ENCODE data around the gene AFF3.

Gene AFF3

GRCh38 chr2:100062336-100062735 is 80.1 kb downstream of the AFF3 start:
- Histone ChIP-seq H3K4me3 (ENCODE audit: low read depth, low read length) (no peak overlapping the region), H2AFZ (ENCODE audit: low read length, unreplicated experiment) (no peak overlapping the region), H3K27me3 (ENCODE audit: insufficient read depth, low read length) (0 out of 2 replicates have a peak, but pooled peaks cover 8% of the 10 kb centered on the region), H3K4me1 (ENCODE audit: control insufficient read depth, insufficient read depth, low read length, unreplicated experiment) (peaks cover 7% of the 10 kb centered on the region), H3K79me2 (ENCODE audit: control insufficient read depth, insufficient read depth, low read length, unreplicated experiment) (no peaks in the 10 kb centered on the region), H3K27ac (ENCODE audit: low read depth, low read length) (no peak overlapping the region), H3K36me3 (ENCODE audit: insufficient read depth, low read length) (no peaks in the 10 kb centered on the region)

GRCh38 chr2:100060875-100061274 is 81.5 kb downstream of the AFF3 start:
- Histone ChIP-seq H3K4me3 (ENCODE audit: low read depth, low read length) (no peak overlapping the region), H3K79me2 (ENCODE audit: control insufficient read depth, insufficient read depth, low read length, unreplicated experiment) (no peaks in the 10 kb centered on the region), H3K4me1 (ENCODE audit: control insufficient read depth, insufficient read depth, low read length, unreplicated experiment) (peaks cover 7% of the 10 kb centered on the region), H3K36me3 (ENCODE audit: insufficient read depth, low read length) (no peaks in the 10 kb centered on the region), H3K27me3 (ENCODE audit: insufficient read depth, low read length) (no peaks in the 10 kb centered on the region), H2AFZ (ENCODE audit: low read length, unreplicated experiment) (no peak overlapping the region), H3K27ac (ENCODE audit: low read depth, low read length) (no peak overlapping the region)

DNA sequence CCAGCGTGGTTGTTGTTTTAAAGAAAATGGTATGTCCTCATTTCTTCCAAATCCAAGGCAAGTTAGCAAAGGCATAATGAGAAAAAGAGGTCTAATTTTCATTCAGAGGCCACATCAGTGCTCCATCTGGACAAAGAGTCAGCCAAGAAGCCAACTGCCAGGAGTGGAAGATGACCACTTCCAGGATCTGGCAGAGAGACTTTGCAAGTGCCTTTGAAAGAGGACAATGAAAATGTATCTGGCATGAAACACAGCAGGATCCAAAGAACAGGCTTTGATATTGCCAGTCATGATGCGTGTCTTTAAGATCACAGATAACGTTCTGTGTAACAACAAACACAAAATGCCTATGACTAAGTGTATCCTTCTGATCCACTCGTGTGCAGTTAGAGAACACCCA is 82.8 kb downstream of the AFF3 start:
- Histone ChIP-seq H3K4me3 (ENCODE audit: low read depth, low read length) (no peak overlapping the region), H3K4me1 (ENCODE audit: control insufficient read depth, insufficient read depth, low read length, unreplicated experiment) (peaks cover 7% of the 10 kb centered on the region), H3K36me3 (ENCODE audit: insufficient read depth, low read length) (no peaks in the 10 kb centered on the region), H3K27me3 (ENCODE audit: insufficient read depth, low read length) (no peaks in the 10 kb centered on the region), H3K27ac (ENCODE audit: low read depth, low read length) (no peak overlapping the region), H3K79me2 (ENCODE audit: control insufficient read depth, insufficient read depth, low read length, unreplicated experiment) (no peaks in the 10 kb centered on the region), H2AFZ (ENCODE audit: low read length, unreplicated experiment) (no peak overlapping the region)

DNA sequence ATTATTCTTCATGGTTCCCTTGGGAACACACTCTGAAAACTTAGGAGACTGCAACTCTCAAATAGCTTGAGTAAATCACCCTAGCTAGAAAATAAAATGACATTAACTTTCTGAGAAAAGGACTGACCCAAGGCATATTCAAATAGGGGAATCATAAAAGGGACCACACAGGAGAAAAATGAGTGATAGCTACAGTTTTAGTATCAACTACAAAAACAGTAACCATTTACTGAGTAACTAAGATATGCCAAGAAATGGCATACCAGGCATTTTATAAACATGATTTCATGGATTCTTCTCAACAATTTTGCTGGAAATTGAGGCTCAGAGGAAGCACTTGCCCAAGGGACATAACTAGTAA is 84.5 kb downstream of the AFF3 start:
- H2AFZ ChIP-seq (ENCODE audit: low read length, unreplicated experiment): no peak overlapping the region
- no peaks in the 10 kb centered on the region for H3K36me3 ChIP-seq (ENCODE audit: insufficient read depth, low read length)
- H3K4me3 ChIP-seq (ENCODE audit: low read depth, low read length): no peak overlapping the region
- no peaks in the 10 kb centered on the region for H3K27me3 ChIP-seq (ENCODE audit: insufficient read depth, low read length)
- H3K79me2 ChIP-seq (ENCODE audit: control insufficient read depth, insufficient read depth, low read length, unreplicated experiment): no peaks in the 10 kb centered on the region
- H3K4me1 ChIP-seq (ENCODE audit: control insufficient read depth, insufficient read depth, low read length, unreplicated experiment): peaks cover 7% of the 10 kb centered on the region
- H3K27ac ChIP-seq (ENCODE audit: low read depth, low read length): no peak overlapping the region

- Histone ChIP-seq H3K4me3 (ENCODE audit: low read depth, low read length) (no peak overlapping the region), H3K27me3 (ENCODE audit: insufficient read depth, low read length) (0 out of 2 replicates have a peak, but pooled peaks cover 9% of the 10 kb centered on the region), H3K79me2 (ENCODE audit: control insufficient read depth, insufficient read depth, low read length, unreplicated experiment) (no peaks in the 10 kb centered on the region), H3K27ac (ENCODE audit: low read depth, low read length) (no peak overlapping the region), H3K4me1 (ENCODE audit: control insufficient read depth, insufficient read depth, low read length, unreplicated experiment) (peaks cover 7% of the 10 kb centered on the region), H3K36me3 (ENCODE audit: insufficient read depth, low read length) (no peaks in the 10 kb centered on the region), H2AFZ (ENCODE audit: low read length, unreplicated experiment) (no peak overlapping the region)
These were observed 88.0 kb downstream of the AFF3 start for GRCh38 chr2:100054426-100054825.

DNA sequence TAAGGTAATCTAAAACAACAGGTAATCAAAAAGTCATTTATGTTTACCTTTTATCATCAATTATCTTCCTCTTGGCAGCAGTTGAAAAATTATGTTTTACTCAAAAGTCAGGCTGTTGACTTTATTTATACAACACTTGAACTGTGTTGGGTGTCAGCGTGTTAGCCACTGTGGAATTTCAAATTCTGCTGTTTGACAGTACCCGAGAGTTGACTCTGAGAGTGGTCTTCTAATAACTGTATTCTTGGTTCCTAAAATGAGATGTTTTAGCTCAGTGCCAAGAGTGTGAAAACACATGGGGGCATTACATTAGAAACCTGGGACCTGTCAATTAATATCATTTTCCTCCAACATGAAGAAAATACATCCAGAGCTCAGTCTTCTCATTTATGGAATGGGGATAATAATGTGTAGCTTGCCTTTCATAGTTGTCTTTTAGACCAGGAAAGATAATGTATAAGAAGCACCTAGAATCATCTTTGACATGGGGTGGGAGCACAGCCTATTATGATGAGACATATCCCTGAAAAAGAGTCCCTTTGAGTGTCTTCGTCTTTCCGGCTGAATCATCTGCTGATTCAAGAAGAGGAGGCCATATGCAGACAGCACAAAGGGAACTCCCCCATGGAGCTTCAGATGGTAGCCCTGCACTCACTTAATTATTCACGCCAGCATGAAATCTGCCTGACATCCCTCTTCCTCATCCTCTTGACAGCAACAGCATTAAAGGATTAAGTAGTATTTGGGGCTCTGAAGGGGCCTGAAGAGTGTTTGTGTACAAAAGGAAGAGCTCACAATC is 89.1 kb downstream of the AFF3 start:
- H3K4me1 ChIP-seq (ENCODE audit: control insufficient read depth, insufficient read depth, low read length, unreplicated experiment): peaks cover 7% of the 10 kb centered on the region
- H3K36me3 ChIP-seq (ENCODE audit: insufficient read depth, low read length): no peaks in the 10 kb centered on the region
- no peaks in the 10 kb centered on the region for H3K79me2 ChIP-seq (ENCODE audit: control insufficient read depth, insufficient read depth, low read length, unreplicated experiment)
- no peak overlapping the region for H2AFZ ChIP-seq (ENCODE audit: low read length, unreplicated experiment)
- H3K4me3 ChIP-seq (ENCODE audit: low read depth, low read length): no peak overlapping the region
- H3K27ac ChIP-seq (ENCODE audit: low read depth, low read length): no peak overlapping the region
- H3K27me3 ChIP-seq (ENCODE audit: insufficient read depth, low read length): 0 out of 2 replicates have a peak, but pooled peaks cover 11% of the 10 kb centered on the region

DNA sequence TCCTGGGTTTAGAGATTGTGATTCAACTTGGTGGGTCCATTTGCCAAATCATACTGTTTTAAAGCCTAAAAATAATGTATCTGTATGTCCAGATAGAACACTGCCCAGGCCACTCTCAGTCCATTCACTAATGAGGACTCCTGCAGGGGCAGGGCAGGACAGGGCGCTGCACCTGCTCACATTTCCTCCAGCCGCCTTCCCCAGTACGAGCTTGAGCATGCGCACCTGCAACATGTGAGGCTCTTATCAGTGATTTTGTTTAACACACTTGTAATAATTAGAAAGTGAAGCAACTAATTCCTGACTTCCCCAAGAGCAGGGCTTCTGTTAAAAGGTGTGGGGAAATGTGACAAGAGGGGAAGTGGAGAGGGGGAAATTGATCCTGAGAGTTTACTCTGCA is 89.7 kb downstream of the AFF3 start:
- no peak overlapping the region for H2AFZ ChIP-seq (ENCODE audit: low read length, unreplicated experiment)
- no peak overlapping the region for H3K27ac ChIP-seq (ENCODE audit: low read depth, low read length)
- H3K4me1 ChIP-seq (ENCODE audit: control insufficient read depth, insufficient read depth, low read length, unreplicated experiment): peaks cover 3% of the 10 kb centered on the region
- no peaks in the 10 kb centered on the region for H3K36me3 ChIP-seq (ENCODE audit: insufficient read depth, low read length)
- no peaks in the 10 kb centered on the region for H3K79me2 ChIP-seq (ENCODE audit: control insufficient read depth, insufficient read depth, low read length, unreplicated experiment)
- no peak overlapping the region for H3K4me3 ChIP-seq (ENCODE audit: low read depth, low read length)
- H3K27me3 ChIP-seq (ENCODE audit: insufficient read depth, low read length): 0 out of 2 replicates have a peak, but pooled peaks cover 14% of the 10 kb centered on the region

DNA sequence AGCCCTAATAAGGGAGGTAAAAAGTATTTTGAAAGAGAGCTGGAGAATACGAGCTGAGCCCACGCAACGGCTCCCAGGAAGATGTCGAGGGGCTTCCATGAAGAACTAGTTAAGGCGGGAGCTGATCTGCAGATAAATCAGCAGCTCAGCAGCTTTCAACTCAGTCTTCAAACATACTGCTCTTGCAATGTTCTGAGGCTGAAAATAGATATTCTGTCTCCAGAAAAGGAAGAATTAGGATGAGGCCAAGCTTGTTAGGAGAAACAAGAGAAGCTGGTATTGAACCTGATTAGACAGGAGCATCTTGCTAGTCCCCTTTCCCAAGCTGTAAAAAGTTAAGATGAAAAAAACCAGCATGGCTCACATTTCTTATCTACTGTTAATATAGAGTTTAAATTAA is 91.1 kb downstream of the AFF3 start:
- H3K27me3 ChIP-seq (ENCODE audit: insufficient read depth, low read length): 0 out of 2 replicates have a peak, but pooled peaks cover 14% of the 10 kb centered on the region
- no peak overlapping the region for H3K4me3 ChIP-seq (ENCODE audit: low read depth, low read length)
- H3K4me1 ChIP-seq (ENCODE audit: control insufficient read depth, insufficient read depth, low read length, unreplicated experiment): no peaks in the 10 kb centered on the region
- H3K36me3 ChIP-seq (ENCODE audit: insufficient read depth, low read length): no peaks in the 10 kb centered on the region
- no peak overlapping the region for H2AFZ ChIP-seq (ENCODE audit: low read length, unreplicated experiment)
- H3K27ac ChIP-seq (ENCODE audit: low read depth, low read length): no peak overlapping the region
- H3K79me2 ChIP-seq (ENCODE audit: control insufficient read depth, insufficient read depth, low read length, unreplicated experiment): no peaks in the 10 kb centered on the region

GRCh38 chr2:100050685-100051084 is 91.7 kb downstream of the AFF3 start:
- H3K36me3 ChIP-seq (ENCODE audit: insufficient read depth, low read length): no peaks in the 10 kb centered on the region
- H3K4me3 ChIP-seq (ENCODE audit: low read depth, low read length): no peak overlapping the region
- H3K79me2 ChIP-seq (ENCODE audit: control insufficient read depth, insufficient read depth, low read length, unreplicated experiment): no peaks in the 10 kb centered on the region
- no peaks in the 10 kb centered on the region for H3K4me1 ChIP-seq (ENCODE audit: control insufficient read depth, insufficient read depth, low read length, unreplicated experiment)
- H2AFZ ChIP-seq (ENCODE audit: low read length, unreplicated experiment): no peak overlapping the region
- no peak overlapping the region for H3K27ac ChIP-seq (ENCODE audit: low read depth, low read length)
- H3K27me3 ChIP-seq (ENCODE audit: insufficient read depth, low read length): 0 out of 2 replicates have a peak, but pooled peaks cover 14% of the 10 kb centered on the region

DNA sequence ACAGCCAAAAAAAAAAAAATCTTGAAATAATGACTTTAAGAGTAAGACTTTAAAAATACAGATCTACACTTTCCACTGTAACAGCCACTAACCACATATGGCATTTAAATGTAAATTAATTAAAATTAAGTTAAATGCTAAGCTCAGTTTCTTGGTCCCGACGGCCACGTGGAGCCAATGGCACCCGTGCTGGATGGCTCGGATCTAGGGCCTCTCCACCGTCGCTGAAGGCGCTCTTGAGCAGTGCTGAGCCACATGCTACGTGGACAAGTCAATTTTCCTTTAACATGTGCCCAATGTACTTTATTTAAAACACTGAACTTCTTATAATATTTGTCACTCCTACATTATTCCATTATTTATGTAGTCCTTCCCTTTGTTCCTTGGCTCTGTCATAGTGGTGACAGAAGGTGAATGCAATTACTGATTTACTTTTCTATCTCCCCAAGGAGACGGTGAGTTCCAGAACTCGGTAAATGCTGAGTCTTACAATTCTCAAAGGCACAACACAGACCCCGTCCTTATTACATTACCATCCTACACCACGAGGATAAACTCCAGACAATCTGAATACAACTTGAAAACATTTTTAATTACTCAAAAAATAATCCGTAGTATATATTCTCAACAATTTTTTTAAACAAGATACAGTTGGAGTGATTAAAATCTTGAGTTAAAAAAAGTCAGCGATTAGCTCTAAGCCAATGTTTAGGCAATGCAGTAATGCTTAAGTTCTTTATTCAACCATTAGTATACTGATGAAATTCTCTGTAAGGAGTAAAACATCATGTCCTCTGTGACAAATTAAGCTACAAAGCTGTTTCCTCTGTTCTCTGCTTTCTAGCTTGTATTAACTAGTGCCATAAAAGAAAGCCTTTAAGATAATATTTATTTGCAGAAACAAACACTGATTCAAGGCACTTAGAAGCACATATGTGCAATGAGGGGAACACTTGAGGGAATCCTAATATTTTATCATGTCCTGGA is 95.1 kb downstream of the AFF3 start:
- Histone ChIP-seq H3K27me3 (ENCODE audit: insufficient read depth, low read length) (0 out of 2 replicates have a peak, but pooled peaks cover 14% of the 10 kb centered on the region), H3K4me1 (ENCODE audit: control insufficient read depth, insufficient read depth, low read length, unreplicated experiment) (no peaks in the 10 kb centered on the region)

More for the DNA sequence above, 95.1 kb downstream of the AFF3 start:
- no peak overlapping the region for H3K27ac ChIP-seq (ENCODE audit: low read depth, low read length)
- no peaks in the 10 kb centered on the region for H3K79me2 ChIP-seq (ENCODE audit: control insufficient read depth, insufficient read depth, low read length, unreplicated experiment)
- no peaks in the 10 kb centered on the region for H3K36me3 ChIP-seq (ENCODE audit: insufficient read depth, low read length)
- no peak overlapping the region for H3K4me3 ChIP-seq (ENCODE audit: low read depth, low read length)
- no peak overlapping the region for H2AFZ ChIP-seq (ENCODE audit: low read length, unreplicated experiment)

Data from ACC112 (cell line).